ENCODE results near the gene UBXN6.

UBXN6 gene

DNA sequence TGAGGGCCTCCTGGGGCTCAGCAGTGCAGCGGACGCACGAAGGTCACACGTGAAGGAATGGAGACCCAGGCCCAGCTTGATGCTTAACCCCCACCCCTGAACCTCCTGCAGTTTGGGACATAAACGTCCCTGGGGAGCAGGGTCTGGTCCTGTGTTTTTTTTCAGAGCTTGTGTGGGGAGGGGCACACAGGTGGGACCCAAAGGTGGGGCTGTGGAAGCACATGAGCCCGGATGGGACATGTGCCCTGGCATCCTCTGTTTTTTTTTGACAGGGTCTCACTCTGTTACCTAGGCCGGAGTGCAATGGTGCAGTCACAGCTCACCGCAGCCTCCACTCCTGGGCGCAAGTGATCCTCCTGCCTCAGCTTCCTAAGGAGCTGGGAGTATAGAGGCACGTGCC is 20.5 kb downstream of the UBXN6 start:
- no peak for DNase-seq

DNA sequence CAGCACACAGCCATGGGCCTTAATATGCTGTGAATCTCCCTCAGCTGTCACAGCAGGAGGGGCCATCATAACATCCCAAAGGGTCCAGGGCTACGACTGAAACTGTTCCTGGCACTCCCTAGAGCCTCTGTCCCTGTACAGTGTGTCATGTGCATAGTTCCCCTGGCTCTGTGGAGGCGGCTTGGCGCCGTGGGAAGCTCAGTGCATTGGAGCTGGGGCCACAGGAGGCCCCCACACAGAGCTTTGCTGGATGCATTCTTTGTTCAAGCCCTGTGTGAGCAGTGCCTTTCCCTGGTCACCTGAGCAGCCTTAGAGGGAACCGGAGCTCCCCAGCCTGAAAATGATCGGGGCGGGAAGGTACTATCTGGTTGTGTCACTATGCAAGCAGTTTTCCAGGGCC is 21.4 kb downstream of the UBXN6 start:
- DNase-seq = no peak

GRCh38 chr19:4434391-4434790 is 23.2 kb downstream of the UBXN6 start:
- no peak for DNase-seq

DNA sequence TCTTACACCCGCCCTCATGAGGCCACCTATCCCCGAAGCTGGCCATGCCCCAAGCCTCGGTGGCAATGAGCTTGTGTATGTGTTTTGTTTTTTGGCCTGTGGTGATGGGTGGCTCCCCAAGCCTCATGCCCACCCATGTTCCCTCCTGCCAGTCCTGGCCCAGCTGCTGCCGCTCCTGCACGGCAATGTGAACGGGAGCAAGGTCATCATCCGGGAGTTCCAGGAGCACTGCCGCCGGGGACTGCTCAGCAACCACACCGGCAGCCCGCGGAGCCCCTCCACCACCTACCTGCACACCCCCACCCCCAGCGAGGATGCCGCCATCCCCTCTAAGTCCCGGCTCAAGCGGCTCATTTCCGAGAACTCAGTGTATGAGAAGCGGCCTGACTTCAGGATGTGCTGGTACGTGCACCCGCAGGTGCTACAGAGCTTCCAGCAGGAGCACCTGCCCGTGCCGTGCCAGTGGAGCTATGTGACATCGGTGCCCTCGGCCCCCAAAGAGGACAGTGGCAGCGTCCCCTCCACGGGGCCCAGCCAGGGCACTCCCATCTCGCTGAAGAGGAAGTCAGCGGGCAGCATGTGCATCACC is 24.6 kb downstream of the UBXN6 start:
- DNase-seq = no peak

GRCh38 chr19:4431808-4432674 is 25.6 kb downstream of the UBXN6 start:
- no peak for DNase-seq

DNA sequence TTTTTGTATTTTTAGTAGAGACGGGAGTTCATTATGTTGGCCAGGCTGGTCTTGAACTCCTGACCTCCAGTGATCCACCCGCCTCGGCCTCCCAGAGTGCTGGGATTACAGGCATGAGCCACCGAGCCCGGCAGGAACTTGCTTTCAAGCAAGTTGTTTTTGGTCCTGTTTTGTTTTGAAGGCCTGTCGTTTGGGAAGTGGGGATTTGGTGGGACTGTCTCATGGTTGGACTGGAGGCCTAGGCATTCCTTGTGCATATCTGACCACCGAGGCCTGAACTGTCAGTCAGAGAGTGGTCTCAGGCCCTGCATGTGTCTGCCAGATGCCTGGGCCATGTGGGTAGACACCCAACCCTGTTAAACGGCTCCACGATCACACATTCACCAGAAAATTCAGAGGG is 26.3 kb downstream of the UBXN6 start:
- DNase-seq = no peak

DNA sequence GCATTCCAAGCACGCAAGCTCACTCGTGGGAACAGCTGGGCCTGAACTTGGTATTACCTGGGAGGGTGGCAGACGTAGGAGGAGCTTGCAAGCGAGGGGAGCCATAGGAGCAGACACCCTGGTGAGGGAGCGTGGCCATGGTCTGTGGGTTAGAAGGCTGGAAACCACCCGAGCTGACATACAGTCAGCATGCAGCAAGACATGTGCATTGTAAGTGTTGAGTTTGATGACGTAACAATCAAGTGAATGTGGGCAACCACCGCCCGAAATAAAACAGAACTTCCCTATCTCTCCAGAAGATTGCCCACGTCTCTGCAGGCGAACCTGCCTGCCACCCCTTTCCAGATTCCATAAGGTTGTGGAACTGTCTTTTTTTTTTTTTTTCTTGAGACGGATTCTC is 26.8 kb downstream of the UBXN6 start:
- DNase-seq = no peak

GRCh38 chr19:4429771-4430171 is 27.8 kb downstream of the UBXN6 start:
- no peak for DNase-seq

- DNase-seq = no peak
Observed at GRCh38 chr19:4429256-4429655, 28.3 kb downstream of the UBXN6 start.

- no peak for DNase-seq
Observed at GRCh38 chr19:4428326-4428975, 29.1 kb downstream of the UBXN6 start.

DNA sequence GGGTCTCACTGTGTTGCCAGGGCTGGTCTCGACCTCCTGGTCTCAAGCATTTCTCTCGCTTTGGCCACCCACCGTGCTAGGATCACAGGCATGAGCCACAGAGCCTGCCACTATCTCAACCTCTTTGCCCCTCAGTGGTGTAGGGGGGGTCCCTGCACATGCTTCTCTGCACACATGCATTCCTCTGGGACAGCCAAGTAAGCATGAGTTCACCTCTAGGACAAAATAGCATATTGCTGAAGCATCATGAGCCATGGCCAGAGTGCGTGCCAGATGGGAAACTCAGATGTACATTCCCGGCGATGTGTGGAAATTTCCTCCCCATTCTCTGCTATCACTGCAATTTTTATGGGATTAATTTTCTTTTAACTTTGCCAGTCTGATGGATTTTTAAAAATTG is 32.1 kb downstream of the UBXN6 start:
- DNase-seq = no peak

DNA sequence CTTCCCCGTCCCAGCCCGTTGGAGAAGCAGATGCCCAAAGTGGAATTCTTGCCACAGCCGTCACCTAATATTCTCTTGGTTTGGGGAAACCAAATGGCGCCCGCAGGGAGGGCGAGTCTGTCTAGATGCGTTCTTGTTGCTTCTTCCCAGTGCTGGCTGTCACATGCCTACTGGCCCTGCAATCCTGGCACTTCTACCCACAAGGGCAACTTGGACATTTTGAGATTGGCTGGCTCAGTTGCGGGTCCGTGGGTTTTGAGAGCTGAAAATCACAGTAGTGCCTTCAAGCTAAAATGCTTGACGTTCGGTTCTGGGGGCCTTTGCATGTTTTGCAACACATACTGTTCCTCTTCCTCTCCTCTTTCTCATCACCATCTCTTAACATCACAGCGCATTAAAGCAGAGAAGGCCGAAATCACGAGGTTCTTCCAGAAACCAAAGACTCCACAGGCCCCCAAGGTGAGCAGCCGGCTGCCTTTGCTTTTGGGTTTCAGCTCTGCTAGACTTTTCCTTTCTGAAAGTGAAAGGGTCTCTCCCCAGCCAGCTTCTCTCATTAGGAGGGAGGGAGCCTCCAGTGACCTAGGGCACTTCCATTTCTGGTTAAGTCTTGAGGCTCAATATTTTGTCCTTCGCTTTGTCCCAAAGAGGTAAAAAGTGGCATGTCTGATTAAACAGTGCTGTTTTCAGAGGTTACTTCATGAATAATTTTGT is 34.0 kb downstream of the UBXN6 start:
- DNase-seq = no peak

DNA sequence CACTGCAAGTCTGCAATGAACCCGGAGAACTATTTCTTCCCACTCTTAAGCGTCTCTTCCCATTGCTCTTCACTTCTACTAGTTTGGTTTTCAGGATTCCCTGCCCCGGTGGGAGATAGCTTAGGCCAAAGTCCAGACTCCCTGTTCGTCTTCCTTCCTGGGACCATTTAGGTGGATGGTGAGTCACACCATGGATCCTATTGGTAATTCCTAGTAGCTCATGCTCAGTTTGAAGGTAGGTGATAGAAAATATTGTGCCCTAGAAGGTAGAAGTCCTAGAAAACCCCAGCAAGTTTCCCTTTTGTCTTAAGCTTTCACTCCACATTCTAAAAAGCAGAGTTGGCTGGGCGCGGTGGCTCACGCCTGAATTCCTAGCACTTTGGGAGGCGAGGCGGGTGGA is 41.3 kb downstream of the UBXN6 start:
- no peak for DNase-seq

DNA sequence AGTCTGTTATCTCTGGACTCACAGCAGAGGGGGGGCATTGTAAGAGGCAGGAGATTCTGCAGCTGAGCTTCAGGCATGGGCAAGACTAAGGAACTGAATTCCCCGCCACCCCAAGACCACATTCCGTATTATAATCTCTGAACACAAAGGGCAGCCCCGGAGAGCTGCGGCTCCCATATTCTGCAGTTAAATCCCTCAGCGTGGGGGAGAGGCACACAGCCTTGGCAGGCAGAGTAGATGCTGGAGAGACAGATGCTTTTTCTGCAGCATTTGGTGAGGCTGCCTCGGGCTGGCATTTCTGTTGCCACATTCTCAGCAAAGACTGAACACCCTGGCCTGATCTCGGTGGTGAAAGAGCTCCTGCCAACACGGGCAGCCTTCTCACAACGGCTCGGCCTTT is 42.2 kb downstream of the UBXN6 start:
- DNase-seq = no peak

DNA sequence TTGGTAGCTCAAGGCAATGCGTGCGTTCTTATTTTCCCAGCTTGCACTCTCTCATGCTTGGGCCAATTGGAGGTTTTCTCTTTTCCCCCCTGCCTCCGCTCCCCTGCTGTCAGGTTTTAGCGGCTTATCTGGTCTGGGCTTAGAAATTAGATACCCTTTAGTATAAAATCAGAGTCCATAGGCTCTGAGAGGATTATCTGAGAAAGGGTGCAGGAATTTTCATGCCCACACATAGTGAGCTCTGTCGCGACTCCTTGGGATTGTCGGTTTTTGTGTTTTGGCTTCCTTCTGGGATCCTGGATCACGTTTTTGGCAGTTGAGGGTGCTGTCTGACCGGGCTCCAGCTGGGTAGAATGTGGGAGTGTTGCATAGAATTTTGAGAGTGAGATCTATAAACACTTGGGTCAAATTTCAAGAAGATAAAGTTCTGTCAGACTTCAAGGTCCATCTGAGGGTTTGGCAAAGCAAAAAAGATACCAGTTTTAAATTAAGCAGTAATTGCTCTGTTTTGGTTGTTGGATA is 42.7 kb downstream of the UBXN6 start:
- no peak for DNase-seq

DNA sequence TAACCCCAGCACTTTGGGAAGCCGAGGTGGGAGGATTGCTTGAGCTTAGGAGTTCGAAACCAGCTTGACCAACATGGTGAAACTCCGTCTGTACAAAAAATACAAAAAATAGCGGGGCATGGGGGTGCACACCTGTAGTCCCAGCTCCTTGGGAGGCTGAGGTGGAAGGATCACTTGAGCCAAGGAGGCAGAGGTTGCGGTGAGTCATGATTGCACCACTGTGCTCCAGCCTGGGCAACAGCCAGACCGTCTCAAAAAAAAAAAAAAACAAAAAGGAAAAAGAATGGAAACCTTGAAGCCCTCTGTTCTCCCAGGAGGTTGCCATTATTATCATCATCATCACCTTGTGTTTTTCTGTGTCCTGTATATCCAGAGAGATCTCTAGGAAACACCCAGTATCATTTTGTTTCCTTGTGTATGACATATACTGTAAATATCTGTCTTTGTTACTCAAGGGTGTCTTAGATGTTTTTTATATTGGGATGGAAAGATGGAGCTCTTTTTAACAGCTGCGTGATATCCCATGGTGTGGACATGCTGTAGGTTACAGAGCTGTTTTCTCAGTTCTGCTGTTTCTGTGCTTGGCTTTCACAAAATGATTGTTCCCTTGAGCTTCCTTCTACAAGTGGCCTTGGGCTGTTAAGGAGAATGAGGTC is 43.3 kb downstream of the UBXN6 start:
- no peak for DNase-seq

DNA sequence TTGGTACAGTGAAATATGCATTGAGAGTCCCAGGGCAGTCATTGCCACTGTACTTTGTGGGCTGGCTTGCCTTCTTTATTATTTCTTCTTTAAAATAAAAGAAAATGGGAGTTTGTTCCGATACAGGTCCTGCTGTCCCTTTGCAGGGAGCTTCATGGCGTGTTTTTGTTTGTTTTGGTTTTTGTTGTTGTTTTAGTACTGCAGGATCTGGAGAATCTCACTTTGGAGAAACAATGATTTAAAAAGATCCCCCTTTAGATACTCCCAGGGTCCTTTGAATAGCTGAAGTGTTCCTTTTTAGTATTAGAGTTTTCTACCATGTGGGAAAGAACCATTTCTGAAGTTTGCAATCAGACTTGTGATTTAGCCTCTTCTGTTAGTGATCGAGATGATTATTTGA is 44.0 kb downstream of the UBXN6 start:
- DNase-seq = no peak

- no peak for DNase-seq
Observed at GRCh38 chr19:4409123-4409933, 48.3 kb downstream of the UBXN6 start.

GRCh38 chr19:4406626-4407025 is 51.0 kb downstream of the UBXN6 start:
- no peak for DNase-seq

DNA sequence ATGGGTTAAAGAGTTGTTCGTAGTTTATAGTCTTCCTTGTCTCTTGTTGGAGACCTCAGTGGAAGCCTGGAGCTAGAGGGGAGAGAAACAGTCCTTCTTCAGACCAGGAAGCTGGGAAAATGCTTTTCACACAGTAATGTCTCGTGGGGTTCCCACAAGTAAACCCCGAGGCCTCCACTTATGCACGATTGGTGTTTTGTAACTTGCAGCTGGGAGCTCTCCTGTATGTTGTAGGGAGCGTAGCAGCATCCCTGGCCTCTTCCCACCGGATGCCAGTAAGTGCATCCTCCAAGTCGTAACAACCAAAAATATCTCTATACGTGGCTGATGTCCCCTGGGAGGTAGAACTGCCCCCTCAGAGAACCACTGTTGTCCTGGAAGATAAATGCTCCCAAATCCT is 51.6 kb downstream of the UBXN6 start:
- DNase-seq = no peak

DNA sequence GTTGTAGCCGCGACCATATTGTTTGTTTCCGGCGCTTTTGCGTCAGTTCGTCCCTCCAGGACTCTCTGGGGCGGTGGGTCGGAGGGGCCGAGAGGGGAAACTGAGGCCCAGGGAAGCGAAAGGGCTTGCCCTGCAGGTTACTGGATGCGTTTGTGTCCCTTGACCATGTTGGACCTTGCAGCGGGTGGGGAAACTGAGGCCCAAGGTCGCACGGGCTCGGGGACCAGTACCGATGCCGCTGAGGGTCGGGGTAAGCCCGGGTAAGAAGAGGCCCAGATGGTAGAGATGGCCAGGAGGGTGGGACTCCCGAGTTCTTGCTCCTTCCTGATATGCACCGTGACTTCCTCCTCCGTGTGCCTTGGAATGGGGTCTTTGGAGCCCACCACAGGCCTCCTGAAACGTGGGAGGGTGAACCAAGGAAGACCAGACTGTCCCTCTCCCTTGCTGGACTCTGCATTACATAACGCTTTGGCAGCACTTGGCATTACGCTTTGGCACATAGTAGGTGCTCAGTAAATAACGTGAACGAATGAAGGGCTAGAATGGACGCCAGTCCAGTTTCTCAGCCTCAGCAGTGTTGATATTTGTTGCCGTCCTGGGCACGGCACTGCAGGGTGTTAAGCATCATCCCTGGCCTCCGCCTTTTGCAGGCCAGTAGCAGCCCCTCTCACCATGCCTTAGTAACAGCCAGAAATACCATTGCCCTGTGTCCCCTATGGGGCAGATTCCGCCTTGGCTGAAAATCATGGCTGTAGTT is 54.4 kb downstream of the UBXN6 start:
- DNase-seq = no peak
